K562 (cell line): ENCODE data around the gene CCL16. TPM values are rescaled to one million over a fixed set of nuclear protein-coding genes. Genes with fewer than 3 reads are reported as not detected.

Experiments used
- ATAC-seq: fragments of 200-7000 bp; cut with Tn5 transposase; 3 replicates; pipeline ENCODE4 v1.9.1; 2020; ENCODE audit warnings: moderate library complexity
- BruUV-seq: library from RNA; stranded (reverse); fragments of 400-500 nt; replicated peaks from 2 replicates; lab custom pipeline; 2021; lab: Mats Ljungman, UMichigan
- CTCF ChIA-PET: fragments of 300-600 bp; formaldehyde crosslinking; extraction: SDS; loops from one replicate; lab custom pipeline; 2021; ENCODE audit warnings: low intra/inter-chr PET ratio; lab: Yijun Ruan, JAX
- POLR2A ChIA-PET: fragments of 300-600, 350-650 bp; sonication (Branson Sonifier 250); formaldehyde crosslinking; extraction: SDS; loops from one replicate; lab custom pipeline; 2021; ENCODE audit warnings: antibody characterized with exemption, inconsistent platforms; lab: Yijun Ruan, JAX
- DNase-seq, 4 experiments: peaks; one replicate each; pipeline versions ENCODE4 v3.0.0 to v3.0.0-alpha.2; 2011 to 2018; ENCODE audit warnings: low spot score in 3 of 4, mixed read lengths in 3 of 4; ENCODE audit errors: extremely low read depth in 1 of 4
- FAIRE-seq: peaks from 2 replicates; lab custom pipeline; 2011; peaks lifted over from hg19 to GRCh38; lab: Jason Lieb, UNC
- H2AFZ ChIP-seq: 2 replicates; pipeline ENCODE4 v1.6.0; 2011; ENCODE audit warnings: low read depth, low read length, control low read depth, inconsistent platforms
- H3K27ac ChIP-seq: fragments of 200-600 bp; 3 replicates; pipeline ENCODE4 v1.8.0; 2011; ENCODE audit warnings: low read depth, mild to moderate bottlenecking, control low read depth, inconsistent platforms, low read length, moderate library complexity, mixed read lengths; ENCODE audit errors: extremely low read depth
- H3K27me3 ChIP-seq, 2 experiments: fragments of 300-600 bp in 1 of 2; 2 replicates in 1 of 2; 3 replicates in 1 of 2; pipeline versions ENCODE4 v1.6.0 to v1.8.0; 2011; ENCODE audit warnings: inconsistent platforms in 2 of 2, low read length in 2 of 2, mild to moderate bottlenecking in 1 of 2, mixed read lengths in 1 of 2, moderate library complexity in 1 of 2; ENCODE audit not compliant: control insufficient read depth in 2 of 2, insufficient read depth in 2 of 2
- H3K36me3 ChIP-seq: fragments of 300-600 bp; 3 replicates; pipeline ENCODE4 v1.8.0; 2011; ENCODE audit warnings: mild to moderate bottlenecking, low read length, inconsistent platforms; ENCODE audit not compliant: control insufficient read depth, insufficient read depth
- H3K4me1 ChIP-seq, 2 experiments: fragments of 200-600 bp in 1 of 2; replicated peaks in 1 of 2; 2 replicates in 1 of 2; 3 replicates in 1 of 2; pipeline versions ENCODE4 v1.5.1 to v1.8.0; 2011; ENCODE audit warnings: inconsistent platforms in 2 of 2, low read length in 2 of 2, mild to moderate bottlenecking in 1 of 2, mixed read lengths in 1 of 2, moderate library complexity in 1 of 2; ENCODE audit not compliant: control insufficient read depth in 2 of 2, insufficient read depth in 2 of 2
- H3K4me2 ChIP-seq: 2 replicates; pipeline ENCODE4 v1.6.1; 2011; ENCODE audit warnings: low read length, control low read depth, inconsistent platforms, mixed read lengths; ENCODE audit not compliant: insufficient read depth
- H3K4me3 ChIP-seq: fragments of 200-600 bp; sonication (generic), shearing (Covaris generic); 2 replicates; pipeline ENCODE4 v1.5.1; 2016; ENCODE audit warnings: control low read depth, inconsistent platforms
- H3K79me2 ChIP-seq: fragments of 200-600 bp; 3 replicates; pipeline ENCODE4 v1.8.0; 2011; ENCODE audit warnings: low read length, inconsistent platforms; ENCODE audit not compliant: control insufficient read depth, insufficient read depth
- H3K9ac ChIP-seq, 2 experiments: 2 replicates each; pipeline versions ENCODE4 v1.6.0 to v1.6.1; 2011; ENCODE audit warnings: low read depth in 2 of 2, low read length in 2 of 2, control low read depth in 1 of 2, inconsistent platforms in 1 of 2, mild to moderate bottlenecking in 1 of 2, mixed read lengths in 1 of 2; ENCODE audit not compliant: insufficient read depth in 1 of 2
- H3K9me1 ChIP-seq: one replicate; pipeline ENCODE4 v1.6.0; 2011; ENCODE audit warnings: inconsistent platforms, mild to moderate bottlenecking, low read length, moderate library complexity; ENCODE audit not compliant: control insufficient read depth, insufficient read depth
- H3K9me3 ChIP-seq: replicated peaks from 2 replicates; pipeline ENCODE4 v1.5.1; 2011; ENCODE audit warnings: low read depth, low read length, inconsistent platforms; ENCODE audit not compliant: control insufficient read depth, insufficient read depth
- H4K20me1 ChIP-seq: replicated peaks from 2 replicates; pipeline ENCODE4 v1.6.1; 2011; ENCODE audit warnings: low read length, inconsistent platforms, mixed read lengths; ENCODE audit not compliant: control insufficient read depth, insufficient read depth
- BHLHE40 ChIP-seq: IDR thresholded peaks from 2 replicates; pipeline ENCODE4 v1.6.1; 2011; ENCODE audit warnings: low read length, improper control_type of control experiment
- EP400 ChIP-seq: fragments of 450-650 bp; IDR thresholded peaks from 2 replicates; pipeline ENCODE4 v1.6.1; 2017; ENCODE audit warnings: antibody characterized with exemption, mild to moderate bottlenecking, moderate library complexity
- GABPA ChIP-seq: fragments of 200-800 bp; sonication (Bioruptor generic); conservative IDR thresholded peaks from 2 replicates; pipeline ENCODE4 v1.6.1; 2016; ENCODE audit warnings: low read depth, missing genetic modification characterization, missing compliant biosample characterization
- MYBL2 ChIP-seq, 2 experiments: fragments of 450-650 bp in 1 of 2; sonication (generic) in 1 of 2; formaldehyde crosslinking in 1 of 2; IDR thresholded peaks; 2 replicates each; pipeline versions ENCODE4 v1.6.1 to v1.8.1; 2017 to 2022; ENCODE audit warnings: borderline replicate concordance in 1 of 2, inconsistent platforms in 1 of 2, low read depth in 1 of 2, mild to moderate bottlenecking in 1 of 2, missing genetic modification reagents in 1 of 2, moderate library complexity in 1 of 2
- PCBP2 ChIP-seq: fragments of 200-400 bp; formaldehyde crosslinking; IDR thresholded peaks from 2 replicates; pipeline ENCODE4 v1.6.1; 2018; ENCODE audit warnings: low read length, low read depth, mild to moderate bottlenecking, moderate library complexity; ENCODE audit not compliant: poor library complexity, severe bottlenecking
- PHF8 ChIP-seq: fragments of 200-600 bp; sonication (generic); IDR thresholded peaks from 2 replicates; pipeline ENCODE4 v1.6.1; 2012; ENCODE audit warnings: mixed run types, mild to moderate bottlenecking, inconsistent platforms, low read length, moderate library complexity, borderline replicate concordance
- POLR2A ChIP-seq: fragments of 450-650 bp; conservative IDR thresholded peaks from 2 replicates; pipeline ENCODE4 v1.6.1; 2016
- WGBS: fragments of 100-300 bp; shearing (Covaris generic); methylation state at CpG from one replicate; pipeline ENCODE4 v1.1.6; 2016; ENCODE audit warnings: low coverage, mixed read lengths; ENCODE audit not compliant: insufficient coverage; ENCODE audit errors: missing lambda C conversion rate; 5-methylcytosine and 5-hydroxymethylcytosine counted together
- in situ Hi-C: fragments of 300-500 bp; cut with MboI; formaldehyde crosslinking; loops from 4 replicates; pipeline ENCODE4 v1.15.0; 2018; ENCODE audit warnings: inconsistent platforms, mixed read lengths
- intact Hi-C: fragments of 100-400 bp; cut with micrococcal nuclease; formaldehyde crosslinking; loops from 2 replicates; pipeline ENCODE4 v1.14.2; 2022
- polyA plus RNA-seq, 8 experiments: library from polyadenylated mRNA; depleted of rRNA in 4 of 8; stranded (reverse) in 5 of 8; unstranded in 3 of 8; fragments of >200 nt; fragmentation: Nextera tagmentation in 2 of 8; fragmentation: Illumina TruSeq in 1 of 8; extraction: Ambion mirVana in 2 of 8; extraction: Trizol in 1 of 8; gene quantifications; 2 replicates each; pipeline versions ENCODE4 v1.2.1 to v1.2.3, GENCODE V29; 2011 to 2014; ENCODE audit warnings: inconsistent platforms in 1 of 8, missing spikeins in 1 of 8
- total RNA-seq, 7 experiments: library from RNA; depleted of rRNA in 6 of 7; stranded (reverse); fragments of >200 nt in 6 of 7; fragmentation: Illumina TruSeq in 2 of 7; extraction: Trizol in 2 of 7; gene quantifications; 2 replicates each; pipeline versions ENCODE4 v1.2.1 to v1.2.3, GENCODE V29; 2011 to 2021; ENCODE audit warnings: low replicate concordance in 1 of 7
- TF ChIP-seq, protein P1 (sequence below): fragments of 450-650 bp; IDR thresholded peaks from 2 replicates; pipeline ENCODE4 v1.6.1; 2016; ENCODE audit warnings: mild to moderate bottlenecking, moderate library complexity

CCL16 gene
- total and polyA plus RNA-seq, 9 of the 15 experiments (the other 6 are each of a cell fraction or from before 2014, with no cell fraction given), result not detected

DNA sequence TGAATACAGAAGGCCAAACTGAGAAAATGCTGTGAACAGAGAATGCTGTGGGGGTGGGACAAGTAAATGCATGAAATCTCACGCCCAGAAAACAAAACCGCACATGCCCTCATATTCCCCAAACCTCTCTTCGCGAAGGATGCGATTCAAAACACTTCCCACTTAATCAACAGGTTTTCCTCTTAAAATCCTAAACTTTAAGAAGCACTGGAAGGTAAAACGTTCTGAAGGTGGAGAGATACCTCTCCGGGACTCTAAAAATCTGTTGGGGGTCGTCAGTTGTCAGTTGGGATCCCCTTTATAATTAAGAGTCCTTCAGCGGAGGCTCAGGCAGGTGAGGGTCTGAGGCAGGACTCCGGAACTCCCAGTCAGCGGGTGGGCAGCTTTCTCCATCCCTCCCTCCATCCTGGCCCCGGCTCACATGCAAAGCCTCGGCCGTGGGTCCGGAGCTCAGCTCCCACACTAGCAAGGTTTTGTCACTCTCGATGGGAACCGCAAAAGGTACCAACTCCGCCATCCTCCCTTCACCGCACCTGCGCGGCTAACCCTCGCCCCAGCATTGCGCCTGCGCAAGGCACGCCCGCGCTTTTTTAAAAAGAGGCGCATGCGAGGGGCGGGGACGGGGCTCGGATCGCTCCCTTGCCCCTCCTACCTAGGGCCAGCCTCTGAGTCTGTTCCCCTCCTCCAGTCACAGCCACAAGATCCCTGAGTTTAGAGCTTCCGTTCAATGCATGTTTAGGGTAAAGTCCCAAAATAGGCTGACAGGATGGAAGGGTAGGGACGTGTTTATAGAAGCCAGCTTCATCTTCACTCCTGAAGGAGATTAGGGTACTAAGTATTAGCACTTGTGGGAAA is 50.9 kb downstream of the CCL16 start, which contains the start of gene RDM1:
RDM1 (minus strand) TSS at position 563 of the 855 bp plus-strand sequence; CDS start at position 517, 46 bp downstream.
- Histone ChIP-seq H3K9ac (peak within 1 kb of the TSS; percentile 67 to 83), H3K4me1 (peaks cover 4 to 13% of the 10 kb centered on the region in 2 experiments), H2AFZ (peak within 1 kb of the TSS; percentile 92), H3K4me3 (peak within 1 kb of the TSS; percentile 48), H3K27ac (peak within 1 kb of the TSS; percentile 70), H3K79me2 (no peaks in the 10 kb centered on the region), H3K4me2 (peak within 1 kb of the TSS; percentile 85), H3K36me3 (no peaks in the 10 kb centered on the region), H3K27me3 (no peaks in the 10 kb centered on the region), H3K9me3 (no peaks in the 10 kb centered on the region), H3K9me1 (no peaks in the 10 kb centered on the region), H4K20me1 (no peaks in the 10 kb centered on the region)
- BruUV-seq, result no TSS peak
- in situ Hi-C loops (no loop called here), intact Hi-C loops (no loop called here)
- ChIA-PET POLR2A (interaction anchor here (0.8 to 2.5 kb wide), 10 partner anchors 9 to 552 kb away, joined by 3 to 22 read pairs (median 4); partner anchors contain the start of gene LYZL6), CTCF (no interaction called here)
- DNase-seq (peak; percentile 95 to 98 (median 98)), ATAC-seq (peak; percentile 99), FAIRE-seq (no peak)
- under 1% methylated on average over 31 of the region's 35 CpGs for WGBS
- TF ChIP-seq BHLHE40, result peak; percentile 75
- peak; percentile 94 for TF ChIP-seq MYBL2 (IDR thresholded peaks at IDR 0.05; ENCODE audit: low read depth)
- TF ChIP-seq MYBL2 (CRISPR knock-in tag; IDR thresholded peaks at IDR 0.05; ENCODE audit: borderline replicate concordance), result no peak
- TF ChIP-seq, protein P1, sequence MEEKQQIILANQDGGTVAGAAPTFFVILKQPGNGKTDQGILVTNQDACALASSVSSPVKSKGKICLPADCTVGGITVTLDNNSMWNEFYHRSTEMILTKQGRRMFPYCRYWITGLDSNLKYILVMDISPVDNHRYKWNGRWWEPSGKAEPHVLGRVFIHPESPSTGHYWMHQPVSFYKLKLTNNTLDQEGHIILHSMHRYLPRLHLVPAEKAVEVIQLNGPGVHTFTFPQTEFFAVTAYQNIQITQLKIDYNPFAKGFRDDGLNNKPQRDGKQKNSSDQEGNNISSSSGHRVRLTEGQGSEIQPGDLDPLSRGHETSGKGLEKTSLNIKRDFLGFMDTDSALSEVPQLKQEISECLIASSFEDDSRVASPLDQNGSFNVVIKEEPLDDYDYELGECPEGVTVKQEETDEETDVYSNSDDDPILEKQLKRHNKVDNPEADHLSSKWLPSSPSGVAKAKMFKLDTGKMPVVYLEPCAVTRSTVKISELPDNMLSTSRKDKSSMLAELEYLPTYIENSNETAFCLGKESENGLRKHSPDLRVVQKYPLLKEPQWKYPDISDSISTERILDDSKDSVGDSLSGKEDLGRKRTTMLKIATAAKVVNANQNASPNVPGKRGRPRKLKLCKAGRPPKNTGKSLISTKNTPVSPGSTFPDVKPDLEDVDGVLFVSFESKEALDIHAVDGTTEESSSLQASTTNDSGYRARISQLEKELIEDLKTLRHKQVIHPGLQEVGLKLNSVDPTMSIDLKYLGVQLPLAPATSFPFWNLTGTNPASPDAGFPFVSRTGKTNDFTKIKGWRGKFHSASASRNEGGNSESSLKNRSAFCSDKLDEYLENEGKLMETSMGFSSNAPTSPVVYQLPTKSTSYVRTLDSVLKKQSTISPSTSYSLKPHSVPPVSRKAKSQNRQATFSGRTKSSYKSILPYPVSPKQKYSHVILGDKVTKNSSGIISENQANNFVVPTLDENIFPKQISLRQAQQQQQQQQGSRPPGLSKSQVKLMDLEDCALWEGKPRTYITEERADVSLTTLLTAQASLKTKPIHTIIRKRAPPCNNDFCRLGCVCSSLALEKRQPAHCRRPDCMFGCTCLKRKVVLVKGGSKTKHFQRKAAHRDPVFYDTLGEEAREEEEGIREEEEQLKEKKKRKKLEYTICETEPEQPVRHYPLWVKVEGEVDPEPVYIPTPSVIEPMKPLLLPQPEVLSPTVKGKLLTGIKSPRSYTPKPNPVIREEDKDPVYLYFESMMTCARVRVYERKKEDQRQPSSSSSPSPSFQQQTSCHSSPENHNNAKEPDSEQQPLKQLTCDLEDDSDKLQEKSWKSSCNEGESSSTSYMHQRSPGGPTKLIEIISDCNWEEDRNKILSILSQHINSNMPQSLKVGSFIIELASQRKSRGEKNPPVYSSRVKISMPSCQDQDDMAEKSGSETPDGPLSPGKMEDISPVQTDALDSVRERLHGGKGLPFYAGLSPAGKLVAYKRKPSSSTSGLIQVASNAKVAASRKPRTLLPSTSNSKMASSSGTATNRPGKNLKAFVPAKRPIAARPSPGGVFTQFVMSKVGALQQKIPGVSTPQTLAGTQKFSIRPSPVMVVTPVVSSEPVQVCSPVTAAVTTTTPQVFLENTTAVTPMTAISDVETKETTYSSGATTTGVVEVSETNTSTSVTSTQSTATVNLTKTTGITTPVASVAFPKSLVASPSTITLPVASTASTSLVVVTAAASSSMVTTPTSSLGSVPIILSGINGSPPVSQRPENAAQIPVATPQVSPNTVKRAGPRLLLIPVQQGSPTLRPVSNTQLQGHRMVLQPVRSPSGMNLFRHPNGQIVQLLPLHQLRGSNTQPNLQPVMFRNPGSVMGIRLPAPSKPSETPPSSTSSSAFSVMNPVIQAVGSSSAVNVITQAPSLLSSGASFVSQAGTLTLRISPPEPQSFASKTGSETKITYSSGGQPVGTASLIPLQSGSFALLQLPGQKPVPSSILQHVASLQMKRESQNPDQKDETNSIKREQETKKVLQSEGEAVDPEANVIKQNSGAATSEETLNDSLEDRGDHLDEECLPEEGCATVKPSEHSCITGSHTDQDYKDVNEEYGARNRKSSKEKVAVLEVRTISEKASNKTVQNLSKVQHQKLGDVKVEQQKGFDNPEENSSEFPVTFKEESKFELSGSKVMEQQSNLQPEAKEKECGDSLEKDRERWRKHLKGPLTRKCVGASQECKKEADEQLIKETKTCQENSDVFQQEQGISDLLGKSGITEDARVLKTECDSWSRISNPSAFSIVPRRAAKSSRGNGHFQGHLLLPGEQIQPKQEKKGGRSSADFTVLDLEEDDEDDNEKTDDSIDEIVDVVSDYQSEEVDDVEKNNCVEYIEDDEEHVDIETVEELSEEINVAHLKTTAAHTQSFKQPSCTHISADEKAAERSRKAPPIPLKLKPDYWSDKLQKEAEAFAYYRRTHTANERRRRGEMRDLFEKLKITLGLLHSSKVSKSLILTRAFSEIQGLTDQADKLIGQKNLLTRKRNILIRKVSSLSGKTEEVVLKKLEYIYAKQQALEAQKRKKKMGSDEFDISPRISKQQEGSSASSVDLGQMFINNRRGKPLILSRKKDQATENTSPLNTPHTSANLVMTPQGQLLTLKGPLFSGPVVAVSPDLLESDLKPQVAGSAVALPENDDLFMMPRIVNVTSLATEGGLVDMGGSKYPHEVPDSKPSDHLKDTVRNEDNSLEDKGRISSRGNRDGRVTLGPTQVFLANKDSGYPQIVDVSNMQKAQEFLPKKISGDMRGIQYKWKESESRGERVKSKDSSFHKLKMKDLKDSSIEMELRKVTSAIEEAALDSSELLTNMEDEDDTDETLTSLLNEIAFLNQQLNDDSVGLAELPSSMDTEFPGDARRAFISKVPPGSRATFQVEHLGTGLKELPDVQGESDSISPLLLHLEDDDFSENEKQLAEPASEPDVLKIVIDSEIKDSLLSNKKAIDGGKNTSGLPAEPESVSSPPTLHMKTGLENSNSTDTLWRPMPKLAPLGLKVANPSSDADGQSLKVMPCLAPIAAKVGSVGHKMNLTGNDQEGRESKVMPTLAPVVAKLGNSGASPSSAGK, result peak; percentile 92
- no peak for TF ChIP-seq PCBP2
- peak; percentile 41; the same call in 1 of the 2 replicates for TF ChIP-seq GABPA (tag)
- peak; percentile 61; the same call in 1 of the 2 replicates for TF ChIP-seq PHF8
- TF ChIP-seq EP400, result peak; percentile 82
- TF ChIP-seq POLR2A, result peak; percentile 79
